Measurements from ENCODE around the gene C1orf159. TPM values are rescaled to one million over a fixed set of nuclear protein-coding genes. Genes with fewer than 3 reads are reported as not detected.

Gene C1orf159
- total and polyA plus RNA-seq, 9 of the 15 experiments (the other 6 are each of a cell fraction or from before 2014, with no cell fraction given), result 0.28 to 54.9 (median 10.6) TPM

DNA sequence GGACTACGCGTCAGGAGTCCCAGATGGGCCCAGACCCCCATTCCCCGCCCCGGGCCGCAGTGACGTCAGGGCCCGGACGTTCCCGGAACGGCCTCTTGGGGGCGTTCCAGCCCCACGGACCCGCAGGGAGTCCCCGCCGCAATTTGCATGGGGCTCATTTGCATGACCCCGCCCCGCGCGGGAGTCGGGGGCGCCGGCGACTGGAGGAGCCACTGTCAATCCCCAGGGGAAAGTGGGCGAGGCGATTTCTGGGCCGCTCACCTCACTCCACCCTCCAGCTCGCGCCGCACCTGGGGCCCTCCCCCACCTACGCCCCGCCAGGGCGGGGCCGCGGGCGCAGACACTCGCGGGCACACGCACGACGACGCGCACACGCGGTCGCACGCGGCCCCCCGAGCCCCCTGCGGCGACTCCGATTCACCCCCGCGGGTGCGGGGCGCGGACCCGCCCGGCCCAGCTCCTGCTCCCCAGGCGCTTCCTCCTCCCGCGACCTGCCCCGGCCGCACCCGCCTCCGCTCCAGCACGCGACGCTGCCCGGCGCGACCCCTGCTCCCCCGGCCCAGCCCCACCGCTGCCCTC, 82.8 kb downstream of the C1orf159 start (continued):
- TF ChIP-seq SIRT6 (IDR thresholded peaks at IDR 0.05; ENCODE audit: low read depth, low read length) (no peak), KLF1 (tag; IDR thresholded peaks at IDR 0.05) (peak; percentile 33; the same call in 1 of the 2 replicates), ZNF24 (IDR thresholded peaks at IDR 0.05) (no peak), TAF9B (IDR thresholded peaks at IDR 0.05; ENCODE audit: partially characterized antibody) (no peak), SRSF9 (IDR thresholded peaks at IDR 0.05; ENCODE audit: borderline replicate concordance, low read depth, low read length) (no peak), RBM25 (IDR thresholded peaks at IDR 0.05; ENCODE audit: low read depth, low read length, severe bottlenecking) (no peak), LCOR (CRISPR knock-in tag; IDR thresholded peaks at IDR 0.05) (no peak; the same call in 1 of the 2 replicates), CSDE1 (IDR thresholded peaks at IDR 0.05) (no peak), SRSF3 (IDR thresholded peaks at IDR 0.05; ENCODE audit: insufficient read depth, low read length) (no peak), POLR2H (tag; IDR thresholded peaks at IDR 0.05; ENCODE audit: low read depth) (no peak), HLTF (IDR thresholded peaks at IDR 0.05) (no peak), ZNF444 (CRISPR knock-in tag; IDR thresholded peaks at IDR 0.05) (no peak), POLR2G (IDR thresholded peaks at IDR 0.05; ENCODE audit: low read depth, low read length) (peak; percentile 63), COPS2 (conservative IDR thresholded peaks at IDR 0.05) (no peak), SAP30 (IDR thresholded peaks at IDR 0.05; ENCODE audit: borderline replicate concordance, insufficient read depth, low read depth, low read length, poor library complexity, severe bottlenecking) (no peak), NELFE (IDR thresholded peaks at IDR 0.05; ENCODE audit: insufficient read depth, insufficient read length) (no peak), JUNB (CRISPR knock-in tag; conservative IDR thresholded peaks at IDR 0.05) (no peak), CREB3L1 (IDR thresholded peaks at IDR 0.05; ENCODE audit: borderline replicate concordance, low read depth) (peak; percentile 33; the same call in 1 of the 2 replicates), HMG20B (CRISPR knock-in tag; IDR thresholded peaks at IDR 0.05) (no peak), ZNF778 (CRISPR knock-in tag; IDR thresholded peaks at IDR 0.05) (no peak), ZZZ3 (IDR thresholded peaks at IDR 0.05) (no peak)
- TF ChIP-seq, protein P1, sequence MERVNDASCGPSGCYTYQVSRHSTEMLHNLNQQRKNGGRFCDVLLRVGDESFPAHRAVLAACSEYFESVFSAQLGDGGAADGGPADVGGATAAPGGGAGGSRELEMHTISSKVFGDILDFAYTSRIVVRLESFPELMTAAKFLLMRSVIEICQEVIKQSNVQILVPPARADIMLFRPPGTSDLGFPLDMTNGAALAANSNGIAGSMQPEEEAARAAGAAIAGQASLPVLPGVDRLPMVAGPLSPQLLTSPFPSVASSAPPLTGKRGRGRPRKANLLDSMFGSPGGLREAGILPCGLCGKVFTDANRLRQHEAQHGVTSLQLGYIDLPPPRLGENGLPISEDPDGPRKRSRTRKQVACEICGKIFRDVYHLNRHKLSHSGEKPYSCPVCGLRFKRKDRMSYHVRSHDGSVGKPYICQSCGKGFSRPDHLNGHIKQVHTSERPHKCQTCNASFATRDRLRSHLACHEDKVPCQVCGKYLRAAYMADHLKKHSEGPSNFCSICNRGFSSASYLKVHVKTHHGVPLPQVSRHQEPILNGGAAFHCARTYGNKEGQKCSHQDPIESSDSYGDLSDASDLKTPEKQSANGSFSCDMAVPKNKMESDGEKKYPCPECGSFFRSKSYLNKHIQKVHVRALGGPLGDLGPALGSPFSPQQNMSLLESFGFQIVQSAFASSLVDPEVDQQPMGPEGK (CRISPR knock-in tag; IDR thresholded peaks at IDR 0.05; ENCODE audit: borderline replicate concordance), result no peak
- TF ChIP-seq, protein P2, sequence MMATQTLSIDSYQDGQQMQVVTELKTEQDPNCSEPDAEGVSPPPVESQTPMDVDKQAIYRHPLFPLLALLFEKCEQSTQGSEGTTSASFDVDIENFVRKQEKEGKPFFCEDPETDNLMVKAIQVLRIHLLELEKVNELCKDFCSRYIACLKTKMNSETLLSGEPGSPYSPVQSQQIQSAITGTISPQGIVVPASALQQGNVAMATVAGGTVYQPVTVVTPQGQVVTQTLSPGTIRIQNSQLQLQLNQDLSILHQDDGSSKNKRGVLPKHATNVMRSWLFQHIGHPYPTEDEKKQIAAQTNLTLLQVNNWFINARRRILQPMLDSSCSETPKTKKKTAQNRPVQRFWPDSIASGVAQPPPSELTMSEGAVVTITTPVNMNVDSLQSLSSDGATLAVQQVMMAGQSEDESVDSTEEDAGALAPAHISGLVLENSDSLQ (IDR thresholded peaks at IDR 0.05), result peak; percentile 98
- TF ChIP-seq, protein P3, sequence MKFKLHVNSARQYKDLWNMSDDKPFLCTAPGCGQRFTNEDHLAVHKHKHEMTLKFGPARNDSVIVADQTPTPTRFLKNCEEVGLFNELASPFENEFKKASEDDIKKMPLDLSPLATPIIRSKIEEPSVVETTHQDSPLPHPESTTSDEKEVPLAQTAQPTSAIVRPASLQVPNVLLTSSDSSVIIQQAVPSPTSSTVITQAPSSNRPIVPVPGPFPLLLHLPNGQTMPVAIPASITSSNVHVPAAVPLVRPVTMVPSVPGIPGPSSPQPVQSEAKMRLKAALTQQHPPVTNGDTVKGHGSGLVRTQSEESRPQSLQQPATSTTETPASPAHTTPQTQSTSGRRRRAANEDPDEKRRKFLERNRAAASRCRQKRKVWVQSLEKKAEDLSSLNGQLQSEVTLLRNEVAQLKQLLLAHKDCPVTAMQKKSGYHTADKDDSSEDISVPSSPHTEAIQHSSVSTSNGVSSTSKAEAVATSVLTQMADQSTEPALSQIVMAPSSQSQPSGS (CRISPR knock-in tag; IDR thresholded peaks at IDR 0.05), result peak; percentile 51; the same call in 1 of the 2 replicates
